Measurements from ENCODE around the gene CAMTA1.

CAMTA1 gene

DNA sequence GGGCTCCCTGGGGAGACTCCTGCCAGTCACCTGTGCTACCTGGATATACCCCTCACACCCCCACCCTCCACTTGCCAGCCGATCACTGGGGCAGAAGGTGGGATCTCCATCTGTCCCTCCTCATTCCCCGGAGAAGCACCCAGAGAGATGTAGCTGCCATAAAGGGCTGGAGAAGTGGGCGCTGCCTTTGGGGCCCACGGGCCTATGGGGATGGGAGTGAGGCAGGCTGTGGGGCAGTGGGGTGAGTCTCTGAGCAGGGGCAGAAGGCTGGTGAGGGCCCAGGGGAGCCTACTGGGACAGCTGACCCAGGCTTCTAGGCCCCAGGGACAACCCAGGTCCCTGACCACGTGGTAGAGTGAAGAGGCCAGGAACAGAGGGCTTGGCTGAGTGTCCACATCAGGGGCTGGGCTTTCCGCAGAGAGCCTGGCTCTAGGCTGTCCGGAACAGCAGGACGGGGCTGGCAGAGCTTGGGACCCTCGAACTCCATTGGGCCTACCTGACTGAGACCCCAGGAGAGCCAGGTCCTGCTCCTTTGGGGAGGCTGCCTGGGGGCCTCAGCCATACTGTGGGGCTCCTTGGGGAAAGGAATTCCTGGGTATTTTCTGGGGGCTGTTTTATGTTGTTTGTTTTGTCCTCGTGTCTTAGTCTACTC lies 780.0 kb downstream of the CAMTA1 start:
- no peaks in the 10 kb centered on the region for H3K4me1 ChIP-seq (ENCODE audit: control insufficient read depth, insufficient read depth, low read length)
- peaks cover 11% of the 10 kb centered on the region for H3K9me3 ChIP-seq (ENCODE audit: control insufficient read depth, insufficient read depth, low read length)
- H3K4me3 ChIP-seq (ENCODE audit: low read depth, low read length) = no peak overlapping the region
- H3K9ac ChIP-seq (ENCODE audit: low read depth, low read length) = no peak overlapping the region
- no peaks in the 10 kb centered on the region for H3K36me3 ChIP-seq (ENCODE audit: control insufficient read depth, insufficient read depth, low read length)
- no peak overlapping the region for H3K27ac ChIP-seq (ENCODE audit: low read depth, low read length)
- H3K27me3 ChIP-seq (ENCODE audit: control insufficient read depth, insufficient read depth, low read length) = no peaks in the 10 kb centered on the region

- Histone ChIP-seq H3K36me3 (ENCODE audit: control insufficient read depth, insufficient read depth, low read length) (no peaks in the 10 kb centered on the region), H3K9me3 (ENCODE audit: control insufficient read depth, insufficient read depth, low read length) (peaks cover 11% of the 10 kb centered on the region), H3K27ac (ENCODE audit: low read depth, low read length) (no peak overlapping the region)
Measured at GRCh38 chr1:7566417-7567375, 781.4 kb downstream of the CAMTA1 start.

GRCh38 chr1:7567376-7567775 lies 782.1 kb downstream of the CAMTA1 start:
- peaks cover 11% of the 10 kb centered on the region for H3K9me3 ChIP-seq (ENCODE audit: control insufficient read depth, insufficient read depth, low read length)
- no peaks in the 10 kb centered on the region for H3K36me3 ChIP-seq (ENCODE audit: control insufficient read depth, insufficient read depth, low read length)
- H3K4me3 ChIP-seq (ENCODE audit: low read depth, low read length) = no peak overlapping the region
- no peak overlapping the region for H3K27ac ChIP-seq (ENCODE audit: low read depth, low read length)
- no peak overlapping the region for H3K9ac ChIP-seq (ENCODE audit: low read depth, low read length)
- no peaks in the 10 kb centered on the region for H3K4me1 ChIP-seq (ENCODE audit: control insufficient read depth, insufficient read depth, low read length)
- no peaks in the 10 kb centered on the region for H3K27me3 ChIP-seq (ENCODE audit: control insufficient read depth, insufficient read depth, low read length)

More at GRCh38 chr1:7566417-7567375, 781.4 kb downstream of the CAMTA1 start:
- H3K4me1 ChIP-seq (ENCODE audit: control insufficient read depth, insufficient read depth, low read length) = no peaks in the 10 kb centered on the region
- H3K4me3 ChIP-seq (ENCODE audit: low read depth, low read length) = no peak overlapping the region
- H3K9ac ChIP-seq (ENCODE audit: low read depth, low read length) = no peak overlapping the region
- no peaks in the 10 kb centered on the region for H3K27me3 ChIP-seq (ENCODE audit: control insufficient read depth, insufficient read depth, low read length)

GRCh38 chr1:7568053-7568452 lies 782.8 kb downstream of the CAMTA1 start:
- Histone ChIP-seq H3K9ac (ENCODE audit: low read depth, low read length) (no peak overlapping the region), H3K4me3 (ENCODE audit: low read depth, low read length) (no peak overlapping the region), H3K36me3 (ENCODE audit: control insufficient read depth, insufficient read depth, low read length) (no peaks in the 10 kb centered on the region), H3K27me3 (ENCODE audit: control insufficient read depth, insufficient read depth, low read length) (no peaks in the 10 kb centered on the region), H3K4me1 (ENCODE audit: control insufficient read depth, insufficient read depth, low read length) (no peaks in the 10 kb centered on the region), H3K9me3 (ENCODE audit: control insufficient read depth, insufficient read depth, low read length) (peaks cover 11% of the 10 kb centered on the region), H3K27ac (ENCODE audit: low read depth, low read length) (no peak overlapping the region)

DNA sequence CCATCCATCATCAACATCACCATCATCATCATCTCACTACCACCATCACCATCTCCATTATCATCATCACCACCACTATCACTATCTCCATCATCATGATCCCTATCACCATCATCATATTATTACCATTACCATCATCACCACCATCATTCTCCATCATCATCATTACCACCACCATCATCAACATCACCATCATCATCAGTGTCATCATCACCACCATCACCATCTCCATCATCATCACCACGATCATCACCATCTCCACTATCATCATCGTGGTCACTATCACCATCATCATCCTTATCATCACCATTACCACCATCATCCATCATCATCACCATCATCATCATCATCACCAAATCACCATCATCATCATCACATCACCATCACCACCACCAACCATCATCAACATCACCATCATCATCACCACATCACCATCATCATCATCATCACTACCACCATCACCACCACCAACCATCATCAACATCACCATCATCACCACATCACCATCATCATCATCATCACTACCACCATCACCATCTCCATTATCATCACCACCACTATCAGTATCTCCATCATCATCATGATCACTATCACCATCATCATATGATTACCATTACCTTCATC lies 783.8 kb downstream of the CAMTA1 start:
- Histone ChIP-seq H3K27ac (ENCODE audit: low read depth, low read length) (no peak overlapping the region), H3K4me3 (ENCODE audit: low read depth, low read length) (no peak overlapping the region), H3K9ac (ENCODE audit: low read depth, low read length) (no peak overlapping the region), H3K4me1 (ENCODE audit: control insufficient read depth, insufficient read depth, low read length) (no peaks in the 10 kb centered on the region), H3K27me3 (ENCODE audit: control insufficient read depth, insufficient read depth, low read length) (no peaks in the 10 kb centered on the region), H3K9me3 (ENCODE audit: control insufficient read depth, insufficient read depth, low read length) (peaks cover 11% of the 10 kb centered on the region), H3K36me3 (ENCODE audit: control insufficient read depth, insufficient read depth, low read length) (no peaks in the 10 kb centered on the region)

DNA sequence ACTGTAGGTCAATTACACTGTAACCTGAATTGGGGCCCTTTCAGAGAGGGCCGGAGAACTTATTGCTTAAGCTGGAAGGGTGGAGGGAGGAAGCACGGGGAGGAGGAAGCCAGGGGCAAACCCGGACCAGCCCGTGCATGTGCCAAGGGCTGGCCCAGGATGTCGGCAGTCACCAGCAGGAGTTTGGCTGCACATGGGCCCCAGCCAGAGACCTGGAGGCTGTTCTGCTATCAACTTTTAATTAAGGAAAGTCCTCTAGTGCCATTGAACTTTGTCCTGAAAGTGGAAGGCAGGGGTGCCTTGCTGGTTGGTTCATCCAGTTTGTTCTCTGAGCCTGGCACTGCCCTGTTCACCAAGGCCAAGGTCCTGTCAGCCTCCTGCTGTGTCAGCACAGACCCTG lies 785.1 kb downstream of the CAMTA1 start:
- no peak overlapping the region for H3K4me3 ChIP-seq (ENCODE audit: low read depth, low read length)
- H3K4me1 ChIP-seq (ENCODE audit: control insufficient read depth, insufficient read depth, low read length) = no peaks in the 10 kb centered on the region
- no peaks in the 10 kb centered on the region for H3K36me3 ChIP-seq (ENCODE audit: control insufficient read depth, insufficient read depth, low read length)
- H3K27me3 ChIP-seq (ENCODE audit: control insufficient read depth, insufficient read depth, low read length) = no peaks in the 10 kb centered on the region
- H3K27ac ChIP-seq (ENCODE audit: low read depth, low read length) = no peak overlapping the region
- no peak overlapping the region for H3K9ac ChIP-seq (ENCODE audit: low read depth, low read length)
- H3K9me3 ChIP-seq (ENCODE audit: control insufficient read depth, insufficient read depth, low read length) = peaks cover 11% of the 10 kb centered on the region

- no peak overlapping the region for H3K9ac ChIP-seq (ENCODE audit: low read depth, low read length)
- H3K27ac ChIP-seq (ENCODE audit: low read depth, low read length) = no peak overlapping the region
- no peaks in the 10 kb centered on the region for H3K4me1 ChIP-seq (ENCODE audit: control insufficient read depth, insufficient read depth, low read length)
- no peaks in the 10 kb centered on the region for H3K36me3 ChIP-seq (ENCODE audit: control insufficient read depth, insufficient read depth, low read length)
- no peaks in the 10 kb centered on the region for H3K27me3 ChIP-seq (ENCODE audit: control insufficient read depth, insufficient read depth, low read length)
- no peak overlapping the region for H3K4me3 ChIP-seq (ENCODE audit: low read depth, low read length)
- peaks cover 11% of the 10 kb centered on the region for H3K9me3 ChIP-seq (ENCODE audit: control insufficient read depth, insufficient read depth, low read length)
Measured at GRCh38 chr1:7572654-7573152, 787.4 kb downstream of the CAMTA1 start.

GRCh38 chr1:7573481-7573880 lies 788.2 kb downstream of the CAMTA1 start:
- Histone ChIP-seq H3K4me3 (ENCODE audit: low read depth, low read length) (no peak overlapping the region), H3K4me1 (ENCODE audit: control insufficient read depth, insufficient read depth, low read length) (no peaks in the 10 kb centered on the region), H3K9me3 (ENCODE audit: control insufficient read depth, insufficient read depth, low read length) (peaks cover 9% of the 10 kb centered on the region), H3K27me3 (ENCODE audit: control insufficient read depth, insufficient read depth, low read length) (no peaks in the 10 kb centered on the region), H3K27ac (ENCODE audit: low read depth, low read length) (no peak overlapping the region), H3K9ac (ENCODE audit: low read depth, low read length) (no peak overlapping the region), H3K36me3 (ENCODE audit: control insufficient read depth, insufficient read depth, low read length) (no peaks in the 10 kb centered on the region)

- no peak overlapping the region for H3K9ac ChIP-seq (ENCODE audit: low read depth, low read length)
- no peaks in the 10 kb centered on the region for H3K9me3 ChIP-seq (ENCODE audit: control insufficient read depth, insufficient read depth, low read length)
- H3K4me1 ChIP-seq (ENCODE audit: control insufficient read depth, insufficient read depth, low read length) = no peaks in the 10 kb centered on the region
- H3K4me3 ChIP-seq (ENCODE audit: low read depth, low read length) = no peak overlapping the region
- H3K27ac ChIP-seq (ENCODE audit: low read depth, low read length) = no peak overlapping the region
- H3K27me3 ChIP-seq (ENCODE audit: control insufficient read depth, insufficient read depth, low read length) = no peaks in the 10 kb centered on the region
- H3K36me3 ChIP-seq (ENCODE audit: control insufficient read depth, insufficient read depth, low read length) = no peaks in the 10 kb centered on the region
Measured at GRCh38 chr1:7574121-7575040, 789.1 kb downstream of the CAMTA1 start.

DNA sequence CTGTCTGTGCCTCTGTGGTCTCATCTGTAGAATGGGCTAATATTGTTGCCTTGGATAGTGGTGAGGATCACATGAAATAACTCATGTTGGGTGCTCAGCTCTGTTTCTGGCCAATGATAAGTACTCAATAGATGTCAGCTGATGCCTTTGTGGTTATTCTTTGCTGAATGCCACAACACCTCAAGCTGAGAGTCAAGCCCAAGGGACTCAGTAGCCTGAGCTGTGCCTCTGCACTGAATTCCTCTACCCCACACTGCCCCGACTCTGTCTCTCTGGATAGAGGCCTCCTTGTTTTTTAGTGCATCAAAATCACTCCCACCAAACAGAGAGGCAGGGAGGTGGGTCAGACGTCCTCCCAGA lies 789.8 kb downstream of the CAMTA1 start:
- H3K9me3 ChIP-seq (ENCODE audit: control insufficient read depth, insufficient read depth, low read length) = no peaks in the 10 kb centered on the region
- no peaks in the 10 kb centered on the region for H3K4me1 ChIP-seq (ENCODE audit: control insufficient read depth, insufficient read depth, low read length)
- no peak overlapping the region for H3K4me3 ChIP-seq (ENCODE audit: low read depth, low read length)
- H3K9ac ChIP-seq (ENCODE audit: low read depth, low read length) = no peak overlapping the region
- no peaks in the 10 kb centered on the region for H3K27me3 ChIP-seq (ENCODE audit: control insufficient read depth, insufficient read depth, low read length)
- H3K36me3 ChIP-seq (ENCODE audit: control insufficient read depth, insufficient read depth, low read length) = no peaks in the 10 kb centered on the region
- no peak overlapping the region for H3K27ac ChIP-seq (ENCODE audit: low read depth, low read length)

Measured in HUES48 (cell line).